AG04449 (cell line): ENCODE results near the gene CCDC201.

ENCODE experiments used
- CTCF ChIA-PET: fragments of 350-600 bp; formaldehyde crosslinking; extraction: SDS; loops from one replicate; lab custom pipeline; 2021; ENCODE audit warnings: antibody characterized with exemption; lab: Yijun Ruan, JAX
- POLR2A ChIA-PET: fragments of 400-600, 350-600 bp; formaldehyde crosslinking; extraction: SDS; loops from one replicate; lab custom pipeline; 2020; ENCODE audit warnings: antibody characterized with exemption, inconsistent platforms; lab: Yijun Ruan, JAX
- DNase-seq: peaks from one replicate; pipeline ENCODE4 v3.0.0-alpha.2; 2010; ENCODE audit warnings: low read depth, low spot score
- H3K4me3 ChIP-seq: 2 replicates; pipeline ENCODE4 v1.5.1; 2011; ENCODE audit warnings: low read depth, mild to moderate bottlenecking, control low read depth, low read length
- TF ChIP-seq, protein P1 (sequence below): IDR thresholded peaks from one replicate; pipeline ENCODE4 v1.5.1; 2011; ENCODE audit warnings: mild to moderate bottlenecking, moderate library complexity, low read length, control low read depth, inconsistent platforms; ENCODE audit not compliant: insufficient read depth; ENCODE audit errors: missing control alignments

Gene CCDC201

GRCh38 chr7:45898222-45898621 lies 25.3 kb upstream of the CCDC201 start:
- DNase-seq = no peak
- TF ChIP-seq, protein P1, sequence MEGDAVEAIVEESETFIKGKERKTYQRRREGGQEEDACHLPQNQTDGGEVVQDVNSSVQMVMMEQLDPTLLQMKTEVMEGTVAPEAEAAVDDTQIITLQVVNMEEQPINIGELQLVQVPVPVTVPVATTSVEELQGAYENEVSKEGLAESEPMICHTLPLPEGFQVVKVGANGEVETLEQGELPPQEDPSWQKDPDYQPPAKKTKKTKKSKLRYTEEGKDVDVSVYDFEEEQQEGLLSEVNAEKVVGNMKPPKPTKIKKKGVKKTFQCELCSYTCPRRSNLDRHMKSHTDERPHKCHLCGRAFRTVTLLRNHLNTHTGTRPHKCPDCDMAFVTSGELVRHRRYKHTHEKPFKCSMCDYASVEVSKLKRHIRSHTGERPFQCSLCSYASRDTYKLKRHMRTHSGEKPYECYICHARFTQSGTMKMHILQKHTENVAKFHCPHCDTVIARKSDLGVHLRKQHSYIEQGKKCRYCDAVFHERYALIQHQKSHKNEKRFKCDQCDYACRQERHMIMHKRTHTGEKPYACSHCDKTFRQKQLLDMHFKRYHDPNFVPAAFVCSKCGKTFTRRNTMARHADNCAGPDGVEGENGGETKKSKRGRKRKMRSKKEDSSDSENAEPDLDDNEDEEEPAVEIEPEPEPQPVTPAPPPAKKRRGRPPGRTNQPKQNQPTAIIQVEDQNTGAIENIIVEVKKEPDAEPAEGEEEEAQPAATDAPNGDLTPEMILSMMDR = no peak
- ChIA-PET POLR2A (no interaction called here), CTCF (interaction anchor here (1.7 to 5.9 kb wide), 3 partner anchors 9 to 25 kb away, joined by 6 to 58 read pairs (median 11); no protein-coding TSS in a partner anchor)
- H3K4me3 ChIP-seq = no peak overlapping the region

- ChIA-PET CTCF (interaction anchor here (1.6 to 5.9 kb wide), 4 partner anchors 8 to 26 kb away, joined by 6 to 58 read pairs (median 8); no protein-coding TSS in a partner anchor), POLR2A (no interaction called here)
- no peak for DNase-seq
- TF ChIP-seq, protein P1 = no peak
- H3K4me3 ChIP-seq = no peak overlapping the region
Measured at GRCh38 chr7:45897042-45897690, 24.3 kb upstream of the CCDC201 start.

DNA sequence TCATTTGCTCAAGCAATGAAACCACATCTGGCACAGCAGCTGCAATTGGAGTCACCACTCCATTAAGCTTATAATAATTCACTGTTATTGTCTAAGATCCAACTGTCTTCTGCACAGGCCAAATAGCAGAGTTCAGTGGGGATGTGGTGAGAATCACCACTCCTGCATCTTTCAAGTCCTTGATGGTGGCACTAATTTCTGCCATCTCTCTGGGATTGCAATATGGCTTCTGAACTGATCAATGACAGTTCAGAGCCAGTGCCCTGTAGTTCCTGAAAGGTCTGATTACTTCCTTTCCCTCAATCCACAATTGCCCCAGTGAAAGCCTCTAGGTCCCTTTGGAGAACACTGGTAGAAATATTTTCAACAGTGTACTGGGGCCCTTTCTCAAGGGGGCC lies 21.8 kb upstream of the CCDC201 start:
- CTCF ChIA-PET = interaction anchor here (1.7 to 3.2 kb wide), 3 partner anchors 26 to 1359 kb away, joined by 4 to 54 read pairs (median 8); partner anchors contain the start of gene IGFBP3
- H3K4me3 ChIP-seq = no peak overlapping the region
- TF ChIP-seq, protein P1 = no peak
- POLR2A ChIA-PET = interaction anchor here (0.7 kb wide), 1 partner anchor 915 kb away, joined by 3 read pairs; no protein-coding TSS in a partner anchor
- DNase-seq = no peak

GRCh38 chr7:45893996-45894664 lies 21.2 kb upstream of the CCDC201 start:
- DNase-seq = no peak
- ChIA-PET CTCF (interaction anchor here (1.2 to 3.2 kb wide), 4 partner anchors 21 to 1360 kb away, joined by 3 to 54 read pairs (median 6); partner anchors contain the start of gene IGFBP3), POLR2A (no interaction called here)
- TF ChIP-seq, protein P1 = no peak
- H3K4me3 ChIP-seq = no peak overlapping the region

GRCh38 chr7:45893374-45893995 lies 20.6 kb upstream of the CCDC201 start:
- POLR2A ChIA-PET = no interaction called here
- H3K4me3 ChIP-seq = no peak overlapping the region
- no peak for DNase-seq
- TF ChIP-seq, protein P1 = no peak
- CTCF ChIA-PET = interaction anchor here (1.1 to 5.0 kb wide), 8 partner anchors 8 to 1362 kb away, joined by 3 to 63 read pairs (median 7); partner anchors contain the start of gene IGFBP3
